HG02588 (cell line): ENCODE results near the gene ETV6.

ENCODE experiments used
- ATAC-seq: cut with Tn5 transposase; IDR thresholded peaks from one replicate; pipeline ENCODE4 v1.9.1; 2021; ENCODE audit warnings: mild to moderate bottlenecking, moderate library complexity; ENCODE audit not compliant: unreplicated experiment

ETV6 gene

DNA sequence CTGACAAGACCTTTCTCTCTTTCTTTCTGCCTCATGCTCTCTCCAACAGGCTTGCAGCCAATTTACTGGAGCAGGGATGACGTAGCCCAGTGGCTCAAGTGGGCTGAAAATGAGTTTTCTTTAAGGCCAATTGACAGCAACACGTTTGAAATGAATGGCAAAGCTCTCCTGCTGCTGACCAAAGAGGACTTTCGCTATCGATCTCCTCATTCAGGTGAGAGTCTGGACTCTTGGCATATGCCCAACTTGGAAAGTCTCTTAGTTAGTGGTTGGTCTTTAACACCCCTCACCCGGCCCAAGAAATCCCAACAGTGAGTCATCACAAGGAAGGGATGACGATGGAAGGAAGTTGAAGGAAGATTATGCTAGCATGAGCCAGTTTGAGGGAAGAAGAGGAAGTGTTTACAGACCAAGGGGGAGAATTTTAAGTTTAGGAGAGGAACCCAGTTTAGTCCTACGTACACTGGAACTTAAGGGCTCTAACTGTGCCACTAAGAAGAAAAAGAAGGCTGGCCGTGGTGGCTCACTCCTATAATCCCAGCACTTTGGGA lies 189.7 kb downstream of the ETV6 start:
- no peak for ATAC-seq

DNA sequence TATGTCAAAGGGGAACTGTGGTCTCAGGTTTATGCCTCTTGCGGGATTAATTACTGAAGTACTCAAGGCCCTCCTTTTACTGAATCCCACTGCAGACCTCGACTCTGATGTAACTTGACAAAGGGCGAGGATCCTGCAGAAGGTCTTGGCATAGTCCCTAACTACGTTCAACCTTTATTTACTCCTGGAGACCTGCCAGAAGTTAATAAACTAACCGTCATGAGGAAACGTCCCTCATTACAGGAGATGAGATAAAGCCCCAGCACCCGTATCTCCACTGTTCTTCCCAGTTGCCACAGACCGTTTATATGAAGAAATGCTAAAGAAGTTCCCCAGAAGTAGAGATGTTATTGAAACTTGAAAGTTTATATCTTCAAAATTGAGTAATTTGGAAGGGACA lies 190.9 kb downstream of the ETV6 start:
- ATAC-seq, result no peak

DNA sequence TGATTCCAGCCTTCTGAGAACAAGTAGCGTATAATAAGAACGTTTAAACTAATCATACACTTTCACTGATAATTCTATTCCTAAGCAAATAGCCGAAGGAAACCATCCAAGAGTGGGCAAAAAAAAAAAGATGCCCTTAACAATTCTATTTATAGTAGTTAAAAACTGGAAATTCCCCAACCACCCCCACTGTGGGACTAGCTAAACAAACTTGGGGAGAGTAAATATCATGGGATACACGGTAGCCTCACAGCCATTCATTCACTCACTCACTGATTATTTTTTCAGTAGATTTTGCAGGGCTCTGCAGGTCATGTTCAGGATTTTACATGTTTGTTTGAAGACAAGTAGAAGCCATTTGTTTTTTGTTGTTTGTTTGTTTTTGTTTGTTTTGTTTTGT lies 197.0 kb downstream of the ETV6 start:
- ATAC-seq, result no peak

DNA sequence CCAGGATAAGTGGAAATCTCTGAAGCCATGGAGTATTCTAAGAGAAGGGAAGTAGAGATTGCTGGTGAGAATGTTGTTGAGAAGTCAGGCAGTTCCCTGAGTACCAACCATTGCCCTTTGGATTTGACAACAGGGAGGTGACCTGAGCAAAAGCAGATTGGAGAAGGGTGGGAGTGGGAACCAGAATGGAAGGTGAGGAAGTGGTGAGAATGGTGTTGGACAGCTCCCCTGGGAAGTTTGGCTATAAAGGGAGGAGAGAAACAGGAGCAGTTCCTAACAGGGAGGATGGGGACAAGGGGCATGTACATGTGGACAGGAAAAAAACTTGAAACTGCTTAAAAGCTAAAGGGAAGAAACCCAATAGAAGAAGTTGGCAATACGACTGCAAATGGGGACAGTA lies 198.1 kb downstream of the ETV6 start:
- ATAC-seq, result no peak

DNA sequence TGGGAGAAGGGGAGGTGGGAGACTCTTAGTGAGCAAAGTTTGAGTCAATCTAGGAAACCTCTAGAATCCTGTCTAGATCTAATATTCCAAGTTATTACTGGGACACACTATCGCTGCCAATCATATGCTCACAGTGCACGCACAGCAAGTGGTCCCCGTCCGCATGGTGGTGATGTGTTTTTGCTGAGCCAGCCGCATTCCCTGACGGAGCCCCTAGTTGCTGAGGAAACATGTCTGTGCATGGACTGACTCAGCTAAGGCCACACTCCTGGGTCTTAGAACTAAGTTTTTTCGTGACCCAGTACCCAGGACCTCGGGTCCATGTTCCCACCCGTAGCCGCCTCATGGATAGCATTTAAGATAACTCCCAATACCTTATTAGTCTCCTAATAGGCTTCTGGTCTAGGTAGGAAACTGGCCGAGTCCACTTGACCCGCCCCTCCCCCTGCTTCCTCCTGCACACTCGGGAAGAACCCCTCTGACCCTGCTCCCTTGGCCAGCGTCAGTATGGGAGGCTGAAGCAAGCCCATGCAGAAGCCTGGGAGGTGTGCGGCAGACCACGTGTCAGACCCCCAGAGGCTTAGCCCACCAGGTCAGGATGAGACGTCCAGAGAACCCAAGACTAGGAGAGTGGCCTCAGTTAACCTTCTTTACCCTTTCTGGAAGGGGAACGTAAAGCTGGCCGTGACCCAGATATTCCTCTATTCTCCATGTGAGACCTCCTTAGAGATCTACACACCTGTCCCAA lies 200.5 kb downstream of the ETV6 start:
- ATAC-seq, result no peak

DNA sequence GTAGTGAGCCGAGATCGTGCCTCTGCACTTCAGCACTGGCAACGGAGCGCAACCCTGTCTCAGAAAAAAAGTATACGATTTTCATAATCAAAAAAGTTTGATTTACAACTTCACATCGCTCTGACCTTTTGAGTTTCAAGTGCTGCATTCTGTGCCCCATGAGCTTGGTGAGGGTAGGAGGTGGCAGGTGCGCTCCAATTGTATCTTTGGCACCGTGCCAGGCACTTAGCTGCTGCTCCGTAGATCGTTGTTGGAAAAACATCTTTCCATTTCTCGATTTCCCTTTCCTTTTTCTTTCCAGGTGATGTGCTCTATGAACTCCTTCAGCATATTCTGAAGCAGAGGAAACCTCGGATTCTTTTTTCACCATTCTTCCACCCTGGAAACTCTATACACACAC lies 203.7 kb downstream of the ETV6 start:
- ATAC-seq, result no peak

DNA sequence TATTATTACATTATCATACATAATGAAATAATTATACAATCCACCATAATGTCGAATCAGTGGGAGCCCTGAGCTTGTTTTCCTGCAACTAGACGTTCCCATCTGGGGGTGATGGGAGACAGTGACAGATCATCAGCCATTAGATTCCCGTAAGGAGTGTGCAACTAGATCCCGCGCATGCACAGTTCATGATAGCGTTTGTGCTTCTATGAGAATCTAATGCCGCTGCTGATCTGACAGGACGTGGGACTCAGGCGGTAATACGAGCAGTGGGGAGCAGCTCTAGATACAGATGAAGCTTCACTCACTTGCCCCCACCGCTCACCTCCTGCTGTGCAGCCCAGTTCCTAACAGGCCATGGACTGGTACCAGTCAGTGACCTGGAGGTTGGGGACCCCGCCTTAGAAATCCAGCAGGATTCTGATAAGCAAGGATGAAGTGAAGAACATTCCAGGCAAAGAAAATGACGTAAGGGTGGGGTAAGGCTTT lies 204.6 kb downstream of the ETV6 start:
- no peak for ATAC-seq

DNA sequence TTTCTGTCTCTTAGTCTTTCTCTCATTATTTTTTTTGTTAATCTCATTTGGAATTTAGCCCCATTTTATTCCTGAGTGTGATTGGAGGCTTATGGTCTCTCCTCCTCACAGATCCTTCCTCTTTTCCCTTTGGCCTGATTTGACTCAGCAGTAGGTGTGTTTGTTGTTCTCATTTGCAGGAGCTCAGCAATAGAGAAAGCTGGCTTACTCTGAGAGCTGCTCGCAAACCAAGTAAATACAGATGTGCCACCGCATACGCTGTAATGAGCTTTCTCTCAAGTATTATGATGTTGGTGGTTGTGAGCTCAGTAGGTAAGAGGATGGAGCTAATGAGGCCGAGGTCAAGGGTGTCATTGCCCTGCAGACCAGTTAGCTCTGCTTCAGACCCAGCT lies 206.5 kb downstream of the ETV6 start:
- peak; percentile 66 for ATAC-seq

DNA sequence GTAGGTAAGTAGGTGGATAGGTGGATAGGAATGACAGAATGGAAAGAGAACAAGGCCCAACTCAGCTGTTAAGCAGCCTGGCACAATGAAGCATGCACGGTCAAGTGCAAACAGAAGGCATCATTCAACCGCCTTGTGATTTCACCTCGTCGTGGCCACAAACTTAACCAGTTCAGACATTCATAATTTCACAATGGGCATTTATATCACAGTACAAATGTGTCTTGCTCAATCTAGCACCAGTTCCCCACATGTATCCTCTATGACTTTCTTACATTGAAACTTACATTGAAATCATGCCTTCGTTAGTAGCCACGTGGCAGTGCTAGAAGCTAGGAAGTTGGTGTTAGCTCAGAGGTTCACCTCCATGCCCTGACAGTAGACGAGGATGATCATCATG lies 207.5 kb downstream of the ETV6 start:
- no peak for ATAC-seq

DNA sequence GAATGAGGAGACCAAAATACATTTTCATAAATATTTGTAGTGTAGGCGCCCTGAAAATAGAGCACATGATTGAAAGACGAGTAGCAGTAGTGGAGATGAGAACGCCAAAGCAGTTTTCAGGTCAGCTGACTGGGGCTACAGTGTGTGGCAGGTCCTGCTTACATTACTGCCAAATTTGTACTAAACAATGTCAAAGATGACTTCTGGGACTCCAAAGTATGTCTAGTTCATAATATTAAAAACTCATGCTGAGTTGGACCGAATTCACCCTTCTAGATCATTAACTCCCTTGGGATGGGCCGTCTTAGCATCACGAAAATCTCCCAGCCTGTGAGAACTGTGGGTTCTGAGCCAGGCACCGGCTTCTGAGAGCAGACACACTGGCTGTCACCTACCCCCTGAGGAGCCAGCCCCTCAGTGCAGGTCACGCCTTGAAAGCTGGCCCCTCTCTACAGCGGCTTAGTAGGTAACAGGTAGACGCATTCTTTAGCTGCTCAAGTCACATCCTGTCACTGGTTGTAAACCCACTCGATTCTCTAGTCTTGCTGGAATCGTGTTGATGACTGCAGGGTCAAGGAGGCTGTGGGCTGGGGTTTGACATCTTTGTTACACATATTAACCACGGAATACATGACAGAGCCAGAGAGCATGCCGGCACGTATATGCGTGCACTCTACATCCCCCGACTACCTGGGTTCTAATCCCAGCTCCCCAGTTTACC lies 210.4 kb downstream of the ETV6 start:
- ATAC-seq, result no peak

DNA sequence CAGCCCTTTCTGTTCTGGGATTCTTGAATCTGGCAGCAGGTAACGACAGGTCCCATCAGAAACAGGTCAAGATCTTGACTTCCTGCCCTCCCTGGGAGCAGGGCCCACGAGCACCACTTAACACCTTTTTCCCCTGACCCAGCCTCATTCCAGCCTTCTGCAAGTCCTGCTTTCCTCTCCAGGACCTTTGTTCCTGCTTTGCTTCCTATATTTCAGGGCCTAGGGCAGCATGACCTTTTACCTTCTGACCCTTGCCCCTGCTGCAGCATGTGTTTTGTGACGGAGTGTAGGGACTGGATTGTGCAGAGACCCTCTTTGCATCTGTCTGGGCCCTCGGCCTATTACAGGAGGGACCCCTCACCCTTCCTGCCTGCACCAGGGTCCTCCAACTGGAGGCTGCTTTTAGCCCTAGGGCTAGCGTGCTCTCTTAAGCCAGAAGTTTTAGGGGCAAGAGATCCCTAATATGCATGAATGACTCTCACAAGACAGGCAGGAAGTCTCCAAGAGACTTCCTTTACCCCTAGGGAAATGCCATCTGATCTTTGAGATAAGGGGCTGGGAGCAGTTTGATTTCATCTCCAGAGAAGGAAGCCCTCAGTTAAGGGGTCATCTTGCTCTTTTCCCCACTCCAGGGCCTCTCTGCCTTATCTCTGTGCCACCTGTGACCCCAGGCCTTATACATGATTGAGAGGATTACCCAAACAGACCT lies 211.8 kb downstream of the ETV6 start:
- ATAC-seq, result no peak

DNA sequence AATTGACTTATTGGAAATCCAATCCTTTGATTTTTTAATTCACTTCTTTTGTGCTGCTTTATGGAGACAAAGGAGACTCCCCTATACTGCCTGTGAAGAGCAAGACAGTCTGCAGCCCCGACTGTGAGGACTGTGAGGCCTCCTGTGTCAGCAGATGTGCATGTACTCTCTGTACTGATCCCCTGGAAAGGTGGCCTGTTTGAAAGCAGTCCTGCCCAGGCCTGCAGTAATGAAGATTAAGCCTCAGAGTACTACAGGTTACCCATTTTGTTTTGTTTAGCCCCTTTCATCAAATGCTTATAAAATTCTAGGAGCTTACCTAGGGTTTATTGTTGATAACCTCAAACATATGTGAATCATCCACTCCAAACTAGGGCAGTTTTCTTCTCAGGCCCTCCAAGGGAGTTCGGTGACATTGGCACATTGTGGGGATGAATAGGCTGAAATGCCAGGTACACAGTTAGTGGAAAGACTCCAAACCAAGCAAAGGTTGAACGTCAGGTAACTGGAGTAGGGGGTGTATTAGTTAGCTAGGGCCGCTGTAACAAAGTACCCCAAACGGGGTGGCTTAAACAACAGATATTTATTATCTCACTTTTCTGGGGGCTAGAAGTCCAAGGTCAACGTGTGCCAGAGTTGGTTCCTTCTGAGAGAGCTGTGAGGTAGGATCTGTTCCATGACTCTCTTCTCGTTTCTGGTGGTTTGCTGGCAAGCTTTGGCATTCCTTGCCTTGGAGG lies 212.6 kb downstream of the ETV6 start:
- ATAC-seq, result no peak

DNA sequence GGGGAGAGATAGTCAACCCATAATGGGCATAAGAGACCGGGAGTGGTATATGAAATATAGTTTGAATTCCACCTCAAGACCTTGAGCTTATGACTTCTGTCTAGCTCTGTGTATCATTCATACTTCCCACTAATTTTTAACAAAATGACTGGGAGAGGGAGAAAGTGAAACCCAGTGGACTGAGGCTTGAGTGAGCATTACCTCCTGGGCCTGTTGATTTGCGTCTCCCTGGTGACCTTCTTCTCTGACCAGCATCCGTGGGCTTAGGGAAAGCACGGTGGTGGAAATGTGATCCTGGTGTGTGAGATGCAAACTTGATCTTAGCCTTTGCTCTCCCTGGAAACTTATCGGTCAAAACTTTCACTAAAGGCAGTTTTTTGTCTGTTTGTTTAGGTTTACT lies 213.3 kb downstream of the ETV6 start:
- no peak for ATAC-seq

DNA sequence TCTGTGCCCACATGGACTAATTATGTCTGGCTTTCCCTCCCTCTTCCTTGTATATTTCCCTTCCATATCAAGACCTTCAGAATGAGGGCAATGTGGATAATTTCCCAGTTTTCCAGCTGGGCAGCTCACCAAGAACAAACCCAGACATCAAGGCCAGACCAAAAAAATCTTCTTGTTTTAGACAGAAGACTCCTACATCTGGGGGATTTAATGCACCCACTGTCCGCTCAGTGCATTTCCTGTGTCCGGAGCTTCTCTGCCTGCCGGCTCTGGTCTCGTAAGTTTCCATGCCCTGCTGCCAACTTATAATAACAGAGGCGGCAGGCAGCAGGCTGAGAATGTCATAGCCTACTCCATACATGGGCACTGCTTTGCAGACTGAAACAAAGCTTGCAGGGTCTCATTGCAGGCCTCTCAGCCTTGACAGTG lies 214.0 kb downstream of the ETV6 start:
- ATAC-seq, result no peak

DNA sequence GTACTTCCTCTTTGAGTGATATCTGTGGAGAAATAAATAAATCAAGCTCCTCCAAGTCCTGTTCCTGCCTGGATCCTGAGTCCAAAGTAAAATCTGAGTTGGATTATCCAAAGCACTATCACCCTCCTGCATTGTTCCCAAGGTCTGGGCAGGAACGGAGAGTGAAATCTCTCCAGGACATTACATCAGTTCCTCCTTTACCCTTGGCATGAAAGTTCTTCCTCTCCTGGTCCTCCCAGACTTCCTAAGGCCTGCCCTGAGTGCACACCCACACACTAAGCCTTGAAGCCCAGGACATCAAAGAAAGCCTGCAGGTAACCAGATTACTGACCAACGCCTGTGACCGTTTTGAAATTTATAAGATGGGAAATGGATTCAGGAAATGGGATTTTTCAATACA lies 214.5 kb downstream of the ETV6 start:
- ATAC-seq, result no peak

DNA sequence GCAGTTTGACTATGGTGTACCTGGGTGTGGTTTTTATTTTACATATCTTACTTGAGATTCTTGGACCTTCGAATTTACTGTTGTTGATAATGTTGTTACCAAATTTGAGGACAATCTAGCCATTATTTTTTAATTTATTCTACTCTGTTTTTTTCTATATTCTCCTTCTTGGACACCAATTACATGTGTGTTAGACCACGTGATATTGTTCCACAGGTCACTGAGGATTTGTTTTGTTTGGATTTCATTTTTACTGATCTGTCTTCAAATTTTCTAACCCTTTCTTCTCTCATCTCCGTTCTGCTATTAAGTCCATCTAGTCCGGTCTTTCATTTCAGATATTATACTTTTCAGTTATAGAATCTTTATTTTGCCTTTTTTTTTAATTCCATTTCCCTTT lies 216.3 kb downstream of the ETV6 start:
- no peak for ATAC-seq

DNA sequence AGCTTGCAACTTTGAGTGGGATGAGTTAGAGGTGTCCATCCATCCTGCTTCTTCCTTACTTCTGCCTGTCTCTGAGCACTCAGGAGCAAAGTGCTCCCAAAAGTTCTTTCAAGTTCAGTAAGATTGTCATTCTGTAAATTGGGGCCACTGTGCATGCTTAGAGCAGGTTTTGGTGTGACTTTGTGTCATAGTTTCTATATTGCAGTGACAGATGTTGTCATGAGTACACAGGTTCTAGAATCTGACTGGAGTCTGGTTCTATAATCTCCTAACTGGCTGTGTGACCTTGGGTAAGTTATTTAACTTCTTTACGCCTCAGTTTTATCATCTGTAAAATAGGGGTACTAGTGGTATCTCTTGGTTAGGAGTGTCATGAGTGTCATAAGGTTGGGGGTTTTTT lies 218.6 kb downstream of the ETV6 start:
- ATAC-seq, result no peak

DNA sequence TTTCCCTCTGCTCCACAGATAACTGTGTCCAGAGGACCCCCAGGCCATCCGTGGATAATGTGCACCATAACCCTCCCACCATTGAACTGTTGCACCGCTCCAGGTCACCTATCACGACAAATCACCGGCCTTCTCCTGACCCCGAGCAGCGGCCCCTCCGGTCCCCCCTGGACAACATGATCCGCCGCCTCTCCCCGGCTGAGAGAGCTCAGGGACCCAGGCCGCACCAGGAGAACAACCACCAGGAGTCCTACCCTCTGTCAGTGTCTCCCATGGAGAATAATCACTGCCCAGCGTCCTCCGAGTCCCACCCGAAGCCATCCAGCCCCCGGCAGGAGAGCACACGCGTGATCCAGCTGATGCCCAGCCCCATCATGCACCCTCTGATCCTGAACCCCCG lies 219.9 kb downstream of the ETV6 start:
- no peak for ATAC-seq

DNA sequence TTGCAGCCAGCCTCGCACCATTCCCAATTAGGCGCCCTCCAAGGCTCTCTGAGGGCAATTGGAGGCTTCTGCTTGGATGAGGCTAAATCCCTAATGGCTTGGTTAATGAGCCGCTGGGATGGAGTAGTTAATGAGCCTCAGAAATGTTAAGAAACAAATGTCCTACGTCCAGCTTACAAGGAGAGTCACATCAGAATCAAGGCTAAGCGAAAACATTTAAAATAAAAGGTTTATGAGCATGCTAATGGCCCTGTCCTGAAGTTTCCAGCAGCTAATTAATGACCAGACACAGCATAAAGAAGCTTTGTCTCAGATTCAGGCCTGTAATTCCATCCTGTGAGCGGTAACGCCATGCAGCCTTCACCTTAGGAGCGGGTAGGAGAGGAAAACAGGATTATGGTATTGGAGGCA lies 220.6 kb downstream of the ETV6 start:
- no peak for ATAC-seq

DNA sequence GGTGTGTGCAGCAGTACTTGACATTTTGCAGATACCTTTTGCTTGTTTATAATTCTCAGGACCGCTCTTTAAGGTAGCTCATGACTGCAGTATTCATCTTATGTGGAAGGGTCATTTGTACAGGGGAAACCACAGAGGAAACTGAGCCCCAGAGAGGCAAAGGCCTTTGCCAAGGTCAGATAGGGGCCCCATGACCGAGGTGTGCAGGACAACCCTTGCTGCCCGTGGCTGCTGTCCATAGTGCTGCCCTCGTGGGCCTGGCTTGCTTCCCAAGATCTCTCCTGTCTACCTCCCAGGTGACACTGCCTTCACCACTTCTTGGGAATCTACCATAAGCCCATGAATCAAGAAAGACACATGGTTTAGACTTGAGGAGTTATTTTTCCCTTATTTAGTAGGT lies 222.6 kb downstream of the ETV6 start:
- no peak for ATAC-seq

DNA sequence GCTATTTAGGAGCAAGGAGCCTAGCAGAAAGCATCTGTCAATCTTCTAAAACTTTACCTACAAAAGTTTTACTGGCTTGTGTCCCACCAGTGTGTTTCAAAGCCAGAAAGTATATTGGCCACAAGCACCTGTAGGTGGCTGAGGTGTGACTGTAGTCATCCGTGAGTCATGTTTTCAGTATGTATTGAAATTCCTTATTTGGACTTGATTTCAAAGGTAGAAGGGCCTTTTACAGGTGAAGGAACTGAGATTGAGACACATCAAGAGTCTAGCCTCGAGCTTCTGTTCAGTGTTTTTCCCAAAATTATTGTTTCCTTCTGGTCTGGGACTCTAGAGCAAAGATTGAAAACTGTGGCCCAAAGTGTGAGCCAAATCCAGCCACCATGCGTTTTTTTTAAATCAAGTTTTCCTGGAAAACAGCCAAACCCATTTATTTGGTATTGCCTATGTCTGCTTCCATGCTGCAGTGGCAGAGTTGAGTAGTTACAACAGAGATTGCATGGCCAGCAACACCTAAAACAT lies 226.0 kb downstream of the ETV6 start:
- ATAC-seq, result no peak
